GM23338 (cell line): ENCODE measurements around the gene EXOC5. TPM values are rescaled to one million over a fixed set of nuclear protein-coding genes. Genes with fewer than 3 reads are reported as not detected.

Experiments
- ATAC-seq: fragments of 200-7000 bp; cut with Tn5 transposase; 3 replicates; pipeline ENCODE4 v1.9.1; 2020
- DNase-seq: peaks from one replicate; pipeline ENCODE4 v3.0.0-alpha.2; 2015; ENCODE audit warnings: low spot score
- H2AFZ ChIP-seq: fragments of 200-600 bp; sonication (generic); 2 replicates; pipeline ENCODE4 v1.8.0; 2016; ENCODE audit warnings: antibody characterized with exemption, mild to moderate bottlenecking, moderate library complexity
- H3F3A ChIP-seq: fragments of 200-600 bp; sonication (generic); replicated peaks from 2 replicates; pipeline ENCODE4 v1.8.0; 2017; ENCODE audit warnings: antibody characterized with exemption, mixed run types, low read depth
- H3K27ac ChIP-seq: fragments of 200-600 bp; sonication (generic); 2 replicates; pipeline ENCODE4 v1.6.1; 2016; ENCODE audit warnings: low read depth
- H3K27me3 ChIP-seq: fragments of 200-600 bp; sonication (generic); 2 replicates; pipeline ENCODE4 v1.8.0; 2016; ENCODE audit warnings: mild to moderate bottlenecking, mixed run types, moderate library complexity; ENCODE audit not compliant: insufficient read depth
- H3K36me3 ChIP-seq: fragments of 200-600 bp; sonication (generic); 2 replicates; pipeline ENCODE4 v1.8.0; 2016; ENCODE audit warnings: mild to moderate bottlenecking; ENCODE audit not compliant: insufficient read depth
- H3K4me1 ChIP-seq: fragments of 200-600 bp; sonication (generic); 2 replicates; pipeline ENCODE4 v1.8.0; 2016; ENCODE audit warnings: mild to moderate bottlenecking, moderate library complexity; ENCODE audit not compliant: insufficient read depth
- H3K4me2 ChIP-seq: fragments of 200-600 bp; sonication (generic); 2 replicates; pipeline ENCODE4 v1.7.1; 2017; ENCODE audit warnings: mixed run types
- H3K4me3 ChIP-seq: fragments of 200-600 bp; sonication (generic); 2 replicates; pipeline ENCODE4 v1.6.1; 2016; ENCODE audit warnings: mixed run types
- H3K79me2 ChIP-seq: fragments of 200-600 bp; sonication (generic); replicated peaks from 2 replicates; pipeline ENCODE4 v1.8.0; 2017; ENCODE audit warnings: mild to moderate bottlenecking; ENCODE audit not compliant: insufficient read depth
- H3K9me2 ChIP-seq: fragments of 200-600 bp; sonication (generic); 2 replicates; pipeline ENCODE4 v1.8.0; 2017; ENCODE audit not compliant: insufficient read depth
- H4K20me1 ChIP-seq: fragments of 200-600 bp; sonication (generic); replicated peaks from 2 replicates; pipeline ENCODE4 v1.8.0; 2017; ENCODE audit warnings: mild to moderate bottlenecking; ENCODE audit not compliant: insufficient read depth
- H3K27ac Mint-ChIP-seq: 2 replicates; pipeline ENCODE4 v1.8.0; 2020; ENCODE audit warnings: inconsistent platforms, mild to moderate bottlenecking, moderate library complexity, mixed read lengths
- H3K27me3 Mint-ChIP-seq: 3 replicates; pipeline ENCODE4 v1.8.0; 2022; ENCODE audit warnings: low read depth, mild to moderate bottlenecking, moderate library complexity, mixed read lengths, inconsistent platforms; ENCODE audit not compliant: insufficient read depth, poor library complexity
- H3K36me3 Mint-ChIP-seq: 3 replicates; pipeline ENCODE4 v1.8.0; 2021; ENCODE audit warnings: low read depth, mild to moderate bottlenecking, inconsistent platforms, moderate library complexity, mixed read lengths
- H3K4me1 Mint-ChIP-seq: 3 replicates; pipeline ENCODE4 v1.8.0; 2020; ENCODE audit warnings: mild to moderate bottlenecking, inconsistent platforms, mixed read lengths
- H3K4me3 Mint-ChIP-seq: 3 replicates; pipeline ENCODE4 v1.8.0; 2021; ENCODE audit warnings: moderate library complexity, mild to moderate bottlenecking, inconsistent platforms, mixed read lengths
- H3K9me3 Mint-ChIP-seq: 3 replicates; pipeline ENCODE4 v1.8.0; 2020; ENCODE audit warnings: moderate library complexity, mild to moderate bottlenecking, inconsistent platforms, mixed read lengths
- EZH2 ChIP-seq: fragments of 200-600 bp; sonication (generic); IDR thresholded peaks from one replicate; pipeline ENCODE4 v1.8.0; 2017; ENCODE audit warnings: antibody characterized with exemption, mild to moderate bottlenecking, low read depth; ENCODE audit not compliant: unreplicated experiment
- EZH2phosphoT487 ChIP-seq: fragments of 200-600 bp; sonication (generic); IDR thresholded peaks from one replicate; pipeline ENCODE4 v1.8.1; 2018; ENCODE audit warnings: antibody characterized with exemption; ENCODE audit not compliant: unreplicated experiment
- REST ChIP-seq: IDR thresholded peaks from one replicate; pipeline ENCODE4 v1.6.1; 2018; ENCODE audit warnings: antibody characterized with exemption; ENCODE audit not compliant: unreplicated experiment
- ZNF114 ChIP-seq: fragments of 250-450 bp; sonication (Bioruptor Pico); IDR thresholded peaks from 2 replicates; pipeline ENCODE4 v1.5.0; 2020; ENCODE audit warnings: mild to moderate bottlenecking, moderate library complexity
- ZNF331 ChIP-seq: fragments of 250-450 bp; sonication (Bioruptor Pico); IDR thresholded peaks from 2 replicates; pipeline ENCODE4 v1.5.0; 2020; ENCODE audit warnings: low read depth, mild to moderate bottlenecking, moderate library complexity
- ZNF462 ChIP-seq: fragments of 250-450 bp; sonication (Bioruptor Pico); IDR thresholded peaks from 2 replicates; pipeline ENCODE4 v1.5.0; 2020; ENCODE audit warnings: mild to moderate bottlenecking, moderate library complexity
- polyA plus RNA-seq: library from polyadenylated mRNA; unstranded; fragments of >200 nt; fragmentation: Nextera tagmentation; extraction: Ambion mirVana; gene quantifications from 2 replicates; pipeline ENCODE4 v1.2.1, GENCODE V29; 2016
- total RNA-seq: library from RNA; depleted of rRNA; stranded (reverse); fragments of >200 nt; shearing (Covaris generic); gene quantifications from 2 replicates; pipeline ENCODE4 v1.2.3, GENCODE V29; 2014

EXOC5 gene
- total and polyA plus RNA-seq, 2 experiments from 2014 or later: 26.4 to 55.9 TPM

GRCh38 chr14:57221931-57222330 lies 46.8 kb downstream of the EXOC5 start:
- Histone ChIP-seq H3K4me1 (peaks cover 43% of the 10 kb centered on the region), H3K36me3 (peaks cover 8% of the 10 kb centered on the region; the same call in 1 of the 2 replicates), H3K27me3 (no peaks in the 10 kb centered on the region), H3K9me2 (no peaks in the 10 kb centered on the region), H4K20me1 (no peaks in the 10 kb centered on the region), H3K4me2 (no peak overlapping the region), H3K27ac (no peak overlapping the region), H3K79me2 (peaks cover 8% of the 10 kb centered on the region; the same call in 1 of the 2 replicates), H3F3A (no peaks in the 10 kb centered on the region), H2AFZ (no peak overlapping the region), H3K4me3 (no peak overlapping the region)
- TF ChIP-seq EZH2: no peak
- no peak for TF ChIP-seq EZH2phosphoT487
- TF ChIP-seq ZNF331 (CRISPR knock-in tag): no peak
- TF ChIP-seq REST: no peak
- TF ChIP-seq ZNF462 (CRISPR knock-in tag): no peak
- TF ChIP-seq ZNF114: no peak
- Mint-ChIP-seq H3K36me3 (peaks cover 6% of the 10 kb centered on the region; the same call in 2 of the 3 replicates), H3K4me3 (no peak overlapping the region), H3K27me3 (no peaks in the 10 kb centered on the region), H3K4me1 (peaks cover 50% of the 10 kb centered on the region), H3K27ac (no peak overlapping the region; the same call in 1 of the 2 replicates), H3K9me3 (no peaks in the 10 kb centered on the region)
- DNase-seq (no peak), ATAC-seq (no peak)
